ENCODE measurements around the gene RIPK3. TPM values are rescaled to one million over a fixed set of nuclear protein-coding genes. Genes with fewer than 3 reads are reported as not detected.

Gene RIPK3
- polyA plus RNA-seq, 4 donors: 2.7 to 4.1 (median 3.2) TPM

Other genes with a start within 250 kb of the RIPK3 start
- gene PCK2, start 245.7 kb downstream of the RIPK3 start, polyA plus RNA-seq (ENCODE audit: insufficient read length in 4 of 4): 10 to 100 TPM; 25.4 to 39.1 (median 30.4) TPM
- 10 to 100 TPM; 79.8 to 83.5 (median 81.4) TPM for gene DCAF11, start 225.2 kb downstream of the RIPK3 start, polyA plus RNA-seq (ENCODE audit: insufficient read length in 4 of 4)
- 1 to 10 TPM; 2.5 to 3.7 (median 2.8) TPM for gene NRL, start 225.0 kb downstream of the RIPK3 start, polyA plus RNA-seq (ENCODE audit: insufficient read length in 4 of 4)
- 1 to 10 TPM in 2 of 4 donors, under 1 TPM in 2; 0.87 to 1.2 (median 0.97) TPM for gene FITM1, start 209.3 kb downstream of the RIPK3 start, polyA plus RNA-seq (ENCODE audit: insufficient read length in 4 of 4)
- gene PSME1, start 203.8 kb downstream of the RIPK3 start, polyA plus RNA-seq (ENCODE audit: insufficient read length in 4 of 4): 100 to 1,000 TPM; 198 to 214 (median 206) TPM
- gene EMC9, start 198.4 kb downstream of the RIPK3 start, polyA plus RNA-seq (ENCODE audit: insufficient read length in 4 of 4): 10 to 100 TPM; 14.5 to 24.2 (median 18.9) TPM
- 100 to 1,000 TPM; 156 to 183 (median 168) TPM for gene PSME2, start 193.4 kb downstream of the RIPK3 start, polyA plus RNA-seq (ENCODE audit: insufficient read length in 4 of 4)
- 10 to 100 TPM; 49.2 to 54.2 (median 49.4) TPM for gene RNF31, start 192.5 kb downstream of the RIPK3 start, polyA plus RNA-seq (ENCODE audit: insufficient read length in 4 of 4)
- gene IRF9, start 178.7 kb downstream of the RIPK3 start, polyA plus RNA-seq (ENCODE audit: insufficient read length in 4 of 4): 10 to 100 TPM; 45.4 to 65.2 (median 60.4) TPM
- gene REC8, start 167.9 kb downstream of the RIPK3 start, polyA plus RNA-seq (ENCODE audit: insufficient read length in 4 of 4): 10 to 100 TPM; 60.0 to 70.1 (median 64.3) TPM
- 10 to 100 TPM; 33.2 to 41.3 (median 34.0) TPM for gene IPO4, start 151.2 kb downstream of the RIPK3 start, polyA plus RNA-seq (ENCODE audit: insufficient read length in 4 of 4)
- 10 to 100 TPM; 37.8 to 48.9 (median 41.3) TPM for gene TM9SF1, start 144.6 kb downstream of the RIPK3 start, polyA plus RNA-seq (ENCODE audit: insufficient read length in 4 of 4)
- 1 to 10 TPM; 3.7 to 4.8 (median 4.3) TPM for gene TSSK4, start 134.3 kb downstream of the RIPK3 start, polyA plus RNA-seq (ENCODE audit: insufficient read length in 4 of 4)
- gene CHMP4A, start 126.5 kb downstream of the RIPK3 start, polyA plus RNA-seq (ENCODE audit: insufficient read length in 4 of 4): 10 to 100 TPM; 43.5 to 50.7 (median 49.8) TPM
- gene MDP1, start 123.9 kb downstream of the RIPK3 start, polyA plus RNA-seq (ENCODE audit: insufficient read length in 4 of 4): 10 to 100 TPM; 14.8 to 19.3 (median 16.2) TPM
- gene NEDD8, start 107.6 kb downstream of the RIPK3 start, polyA plus RNA-seq (ENCODE audit: insufficient read length in 4 of 4): 100 to 1,000 TPM; 222 to 245 (median 238) TPM
- gene GMPR2, start 107.1 kb downstream of the RIPK3 start, polyA plus RNA-seq (ENCODE audit: insufficient read length in 4 of 4): 100 to 1,000 TPM; 102 to 121 (median 118) TPM
- gene TINF2, start 97.4 kb downstream of the RIPK3 start, polyA plus RNA-seq (ENCODE audit: insufficient read length in 4 of 4): 10 to 100 TPM; 55.5 to 70.6 (median 58.7) TPM
- 1 to 10 TPM; 1.4 to 2.3 (median 2.1) TPM for gene TGM1, start 76.8 kb downstream of the RIPK3 start, polyA plus RNA-seq (ENCODE audit: insufficient read length in 4 of 4)
- 10 to 100 TPM; 19.7 to 24.1 (median 20.8) TPM for gene RABGGTA, start 68.4 kb downstream of the RIPK3 start, polyA plus RNA-seq (ENCODE audit: insufficient read length in 4 of 4)
- 10 to 100 TPM; 44.6 to 56.9 (median 46.2) TPM for gene DHRS1, start 40.2 kb downstream of the RIPK3 start, polyA plus RNA-seq (ENCODE audit: insufficient read length in 4 of 4)
- 10 to 100 TPM; 26.7 to 27.7 (median 27.0) TPM for gene NOP9, start 40.1 kb downstream of the RIPK3 start, polyA plus RNA-seq (ENCODE audit: insufficient read length in 4 of 4)
- gene CIDEB, start 32.0 kb downstream of the RIPK3 start, polyA plus RNA-seq (ENCODE audit: insufficient read length in 4 of 4): 10 to 100 TPM; 21.8 to 27.6 (median 24.6) TPM
- gene LTB4R2, start 29.9 kb downstream of the RIPK3 start, polyA plus RNA-seq (ENCODE audit: insufficient read length in 4 of 4): 1 to 10 TPM; 1.8 to 2.5 (median 2.0) TPM
- 1 to 10 TPM; 2.6 to 4.7 (median 3.8) TPM for gene LTB4R, start 28.5 kb downstream of the RIPK3 start, polyA plus RNA-seq (ENCODE audit: insufficient read length in 4 of 4)
- 10 to 100 TPM; 15.6 to 24.9 (median 20.4) TPM for gene ADCY4, start 4.9 kb downstream of the RIPK3 start, polyA plus RNA-seq (ENCODE audit: insufficient read length in 4 of 4)
- 10 to 100 TPM; 60.9 to 74.3 (median 64.2) TPM for gene NFATC4, start 28.2 kb upstream of the RIPK3 start, polyA plus RNA-seq (ENCODE audit: insufficient read length in 4 of 4)
- 10 to 100 TPM; 45.3 to 48.0 (median 47.7) TPM for gene NYNRIN, start 59.0 kb upstream of the RIPK3 start, polyA plus RNA-seq (ENCODE audit: insufficient read length in 4 of 4)
- 1 to 10 TPM; 2.5 to 3.5 (median 3.2) TPM for gene CBLN3, start 89.7 kb upstream of the RIPK3 start, polyA plus RNA-seq (ENCODE audit: insufficient read length in 4 of 4)
- 10 to 100 TPM; 40.7 to 45.5 (median 44.3) TPM for gene KHNYN, start 90.0 kb upstream of the RIPK3 start, polyA plus RNA-seq (ENCODE audit: insufficient read length in 4 of 4)
- gene SDR39U1, start 102.8 kb upstream of the RIPK3 start, polyA plus RNA-seq (ENCODE audit: insufficient read length in 4 of 4): 10 to 100 TPM; 57.0 to 84.9 (median 63.0) TPM
- gene CMA1, start 168.3 kb upstream of the RIPK3 start, polyA plus RNA-seq (ENCODE audit: insufficient read length in 4 of 4): under 1 TPM in 2 of 4 donors, not detected in 2; 0.30 to 0.34 TPM
- 1 to 10 TPM in 2 of 4 donors, under 1 TPM in 2; 0.35 to 1.2 (median 0.86) TPM for gene CTSG, start 236.3 kb upstream of the RIPK3 start, polyA plus RNA-seq (ENCODE audit: insufficient read length in 4 of 4)